Tibial nerve (tissue), 4 donors: Measurements from ENCODE around the gene AHR.

Experiments
- CTCF ChIP-seq, 5 experiments: fragments of 200-600 bp in 3 of 5; fragments of 450-650 bp in 2 of 5; sonication (generic) in 3 of 5; IDR thresholded peaks; one replicate each; pipeline ENCODE4 v1.5.1; 2016 to 2019; ENCODE audit warnings: antibody characterized with exemption in 5 of 5, mild to moderate bottlenecking in 3 of 5, moderate library complexity in 2 of 5
- EP300 ChIP-seq, 2 donors: sonication (generic); formaldehyde crosslinking; IDR thresholded peaks; one replicate each; pipeline ENCODE4 v1.6.1; 2017; ENCODE audit warnings: antibody characterized with exemption in 2 of 2, mild to moderate bottlenecking in 1 of 2

GRCh38 chr7:17274551-17275245 is 23.8 kb upstream of the AHR start:
- no peak for TF ChIP-seq CTCF (IDR thresholded peaks at IDR 0.05)
- TF ChIP-seq EP300 (IDR thresholded peaks at IDR 0.05) = peak in 1 of 2 donors; percentile 25
